Sigmoid colon (tissue), 7 donors: ENCODE results near the gene PYGM. TPM values are rescaled to one million over a fixed set of nuclear protein-coding genes. Genes with fewer than 3 reads are reported as not detected.

Source experiments
- DNase-seq: peaks from one replicate; pipeline ENCODE4 v3.0.0-alpha.2; 2019
- H3K27ac ChIP-seq, 4 donors: fragments of 200-600 bp; sonication (generic); one replicate each; pipeline ENCODE4 v1.5.1; 2016 to 2019; ENCODE audit warnings: mild to moderate bottlenecking in 1 of 4
- H3K27me3 ChIP-seq, 3 donors: fragments of 200-600 bp; sonication (generic); one replicate each; pipeline ENCODE4 v1.5.1; 2019; ENCODE audit warnings: mild to moderate bottlenecking in 1 of 3
- H3K36me3 ChIP-seq, 4 donors: fragments of 200-600 bp; sonication (generic); one replicate each; pipeline ENCODE4 v1.5.1; 2016 to 2019
- H3K4me1 ChIP-seq, 4 donors: fragments of 200-600 bp; sonication (generic); one replicate each; pipeline ENCODE4 v1.5.1; 2017 to 2019
- H3K4me3 ChIP-seq, 4 donors: fragments of 200-600 bp; sonication (generic); one replicate each; pipeline ENCODE4 v1.5.1; 2017 to 2019; ENCODE audit warnings: mild to moderate bottlenecking in 2 of 4, moderate library complexity in 1 of 4
- H3K9me3 ChIP-seq, 4 donors: fragments of 200-600 bp in 3 of 4; sonication (generic) in 3 of 4; one replicate each; pipeline versions ENCODE4 v1.5.1 to v1.6.1; 2013 to 2019
- EP300 ChIP-seq, 4 donors: sonication (generic); formaldehyde crosslinking; IDR thresholded peaks; one replicate each; pipeline ENCODE4 v1.6.1; 2017; ENCODE audit warnings: antibody characterized with exemption in 4 of 4
- POLR2A ChIP-seq, 2 donors: fragments of 450-650 bp; IDR thresholded peaks; one replicate each; pipeline ENCODE4 v1.6.1; 2016; ENCODE audit warnings: antibody characterized with exemption in 2 of 2, mild to moderate bottlenecking in 2 of 2, moderate library complexity in 2 of 2
- POLR2AphosphoS5 ChIP-seq, 4 donors: sonication (generic); formaldehyde crosslinking; IDR thresholded peaks; one replicate each; pipeline ENCODE4 v1.6.1; 2017; ENCODE audit warnings: antibody characterized with exemption in 4 of 4
- WGBS, 2 donors: extraction: QIAGEN DNeasy Blood & Tissue Kit; methylation state at CpG; one replicate each; pipeline ENCODE4 v1.1.7; 2013; 5-methylcytosine and 5-hydroxymethylcytosine counted together
- intact Hi-C: fragments of 100-400 bp; cut with DNase I; formaldehyde crosslinking; loops from one replicate; pipeline ENCODE4 v1.15.1; 2023
- polyA plus RNA-seq, 3 donors: library from polyadenylated mRNA; stranded (reverse); fragments of 200-250 nt; gene quantifications; one replicate each; pipeline ENCODE4 v1.2.3, GENCODE V29; 2013
- total RNA-seq, 4 donors: library from RNA; depleted of rRNA; stranded (reverse); fragments of >200 nt; gene quantifications; one replicate each; pipeline ENCODE4 v1.1.0, GENCODE V29; 2016
- TF ChIP-seq, protein P1 (sequence below), 4 experiments: fragments of 450-650 bp in 3 of 4; fragments of 200-600 bp in 1 of 4; IDR thresholded peaks; one replicate each; pipeline ENCODE4 v1.5.1; 2016 to 2019; ENCODE audit warnings: antibody characterized with exemption in 4 of 4, mild to moderate bottlenecking in 3 of 4, moderate library complexity in 2 of 4
- donor health status: healthy with polysubstance abuse.
- donor health status: Bipolar disorder and iron deficiency.
- donor health status: healthy.

PYGM gene
- total and polyA plus RNA-seq, 7 donors, result 0.23 to 42.1 (median 10.5) TPM

DNA sequence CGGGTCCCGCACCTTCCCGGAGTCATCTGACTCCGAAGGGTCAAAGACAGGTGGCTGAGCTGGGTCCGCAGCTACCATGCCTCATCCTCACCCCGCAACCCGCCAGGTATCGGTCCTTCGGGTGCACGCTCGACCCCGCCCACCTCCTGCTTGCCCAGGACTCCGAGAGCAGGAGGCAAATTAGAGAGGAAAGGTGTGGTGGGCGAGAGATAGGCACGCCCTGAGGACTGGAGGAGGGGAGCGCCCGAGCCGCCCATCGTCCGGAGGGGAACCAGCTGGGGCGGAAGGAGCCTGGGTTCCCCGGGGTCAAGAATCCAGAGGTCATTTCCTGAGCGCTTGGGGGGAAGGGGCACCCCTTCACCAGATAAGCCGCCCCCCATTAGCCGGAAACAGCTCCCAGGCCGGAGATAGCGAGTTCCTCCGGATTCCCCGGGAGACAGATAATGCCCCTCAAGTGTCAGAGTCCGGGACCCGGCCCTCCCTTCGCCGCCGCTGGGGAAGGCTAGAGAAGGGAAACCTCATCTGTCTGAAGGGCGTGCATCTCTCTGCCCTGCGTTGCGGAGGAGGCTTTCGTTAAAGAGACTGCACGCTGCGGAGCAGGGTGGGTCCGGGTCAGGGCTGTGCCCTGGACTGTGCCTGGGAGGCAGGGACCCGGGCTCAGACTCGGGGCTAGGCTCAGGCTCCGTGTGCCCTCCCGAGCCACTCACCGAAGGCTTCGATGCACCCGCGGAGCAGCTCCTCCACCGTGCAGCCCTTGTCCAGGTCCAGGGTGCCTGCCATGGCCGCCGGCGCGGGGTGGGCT is 17.5 kb downstream of the PYGM start:
- TF ChIP-seq POLR2AphosphoS5 (IDR thresholded peaks at IDR 0.05), result no peak
- TF ChIP-seq POLR2A (IDR thresholded peaks at IDR 0.05), result no peak
- no peak for TF ChIP-seq EP300 (IDR thresholded peaks at IDR 0.05)
- TF ChIP-seq, protein P1, sequence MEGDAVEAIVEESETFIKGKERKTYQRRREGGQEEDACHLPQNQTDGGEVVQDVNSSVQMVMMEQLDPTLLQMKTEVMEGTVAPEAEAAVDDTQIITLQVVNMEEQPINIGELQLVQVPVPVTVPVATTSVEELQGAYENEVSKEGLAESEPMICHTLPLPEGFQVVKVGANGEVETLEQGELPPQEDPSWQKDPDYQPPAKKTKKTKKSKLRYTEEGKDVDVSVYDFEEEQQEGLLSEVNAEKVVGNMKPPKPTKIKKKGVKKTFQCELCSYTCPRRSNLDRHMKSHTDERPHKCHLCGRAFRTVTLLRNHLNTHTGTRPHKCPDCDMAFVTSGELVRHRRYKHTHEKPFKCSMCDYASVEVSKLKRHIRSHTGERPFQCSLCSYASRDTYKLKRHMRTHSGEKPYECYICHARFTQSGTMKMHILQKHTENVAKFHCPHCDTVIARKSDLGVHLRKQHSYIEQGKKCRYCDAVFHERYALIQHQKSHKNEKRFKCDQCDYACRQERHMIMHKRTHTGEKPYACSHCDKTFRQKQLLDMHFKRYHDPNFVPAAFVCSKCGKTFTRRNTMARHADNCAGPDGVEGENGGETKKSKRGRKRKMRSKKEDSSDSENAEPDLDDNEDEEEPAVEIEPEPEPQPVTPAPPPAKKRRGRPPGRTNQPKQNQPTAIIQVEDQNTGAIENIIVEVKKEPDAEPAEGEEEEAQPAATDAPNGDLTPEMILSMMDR (IDR thresholded peaks at IDR 0.05), result no peak
- intact Hi-C loops, result loop anchor here (1.0 kb wide), 1 partner anchor 22 kb away; no protein-coding TSS in a partner anchor
- peak overlapping the region; percentile 95 to 98 (median 96) for H3K27ac ChIP-seq
- no peak for DNase-seq
- peaks cover 0 to 8% (median 0%) of the 10 kb centered on the region in 4 donors for H3K36me3 ChIP-seq
- no peaks in the 10 kb centered on the region for H3K9me3 ChIP-seq
- peak overlapping the region; percentile 37 to 86 (median 68) for H3K4me3 ChIP-seq
- H3K4me1 ChIP-seq, result peaks cover 0 to 50% (median 45%) of the 10 kb centered on the region in 4 donors
- 2 to 13% methylated on average over 54 of the region's 54 CpGs for WGBS, 2 donors
- H3K27me3 ChIP-seq, result no peaks in the 10 kb centered on the region

DNA sequence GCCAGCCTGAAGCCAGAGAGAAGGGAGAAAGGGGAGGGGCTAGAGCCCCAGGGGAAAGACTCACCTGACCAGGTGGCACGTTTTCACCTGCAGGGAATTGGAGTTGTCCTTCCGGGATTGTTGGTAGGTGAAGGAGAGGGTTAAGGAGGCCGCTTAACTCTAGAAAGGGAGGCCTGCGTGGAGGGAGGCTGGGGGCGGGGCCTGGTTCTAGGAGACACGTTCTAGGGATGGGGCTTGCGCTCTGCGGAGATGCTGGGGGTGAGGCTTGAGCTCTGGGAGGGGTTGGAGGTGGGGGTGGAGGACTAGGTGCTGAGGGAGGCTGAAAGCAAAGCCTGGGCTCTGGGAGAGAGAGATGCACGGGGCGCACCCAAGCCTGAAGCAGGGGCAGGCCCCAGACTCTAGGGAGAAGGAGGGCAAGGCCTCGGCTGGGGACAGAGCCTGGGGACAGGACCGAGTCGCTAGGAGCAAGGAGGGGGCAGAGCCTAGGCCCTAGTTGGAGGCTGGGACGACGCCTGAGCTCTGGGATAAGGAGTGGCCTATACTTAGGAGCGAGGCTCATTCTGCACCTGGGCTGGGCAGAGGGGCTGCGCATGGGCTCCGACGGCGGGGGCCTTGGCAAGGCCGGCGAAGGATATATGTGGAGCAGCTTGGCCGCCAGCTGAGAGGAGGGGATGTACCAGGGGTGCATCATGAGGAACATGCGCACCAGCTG is 18.2 kb downstream of the PYGM start:
- intact Hi-C loops, result loop anchor here (1.0 kb wide), 1 partner anchor 23 kb away; no protein-coding TSS in a partner anchor
- Histone ChIP-seq H3K27ac (peak overlapping the region; percentile 95 to 98 (median 96)), H3K36me3 (peaks cover 0 to 15% (median 3%) of the 10 kb centered on the region in 4 donors), H3K9me3 (no peaks in the 10 kb centered on the region), H3K27me3 (no peaks in the 10 kb centered on the region), H3K4me1 (peaks cover 0 to 50% (median 45%) of the 10 kb centered on the region in 4 donors), H3K4me3 (peak overlapping the region in 3 of 4 donors; percentile 63 to 86 (median 72))
- TF ChIP-seq EP300 (IDR thresholded peaks at IDR 0.05), result no peak
- no peak for TF ChIP-seq POLR2AphosphoS5 (IDR thresholded peaks at IDR 0.05)
- TF ChIP-seq POLR2A (IDR thresholded peaks at IDR 0.05), result no peak
- TF ChIP-seq, protein P1 (IDR thresholded peaks at IDR 0.05), result no peak
- 26 to 60% methylated on average over 24 of the region's 24 CpGs for WGBS, 2 donors
- DNase-seq, result no peak

DNA sequence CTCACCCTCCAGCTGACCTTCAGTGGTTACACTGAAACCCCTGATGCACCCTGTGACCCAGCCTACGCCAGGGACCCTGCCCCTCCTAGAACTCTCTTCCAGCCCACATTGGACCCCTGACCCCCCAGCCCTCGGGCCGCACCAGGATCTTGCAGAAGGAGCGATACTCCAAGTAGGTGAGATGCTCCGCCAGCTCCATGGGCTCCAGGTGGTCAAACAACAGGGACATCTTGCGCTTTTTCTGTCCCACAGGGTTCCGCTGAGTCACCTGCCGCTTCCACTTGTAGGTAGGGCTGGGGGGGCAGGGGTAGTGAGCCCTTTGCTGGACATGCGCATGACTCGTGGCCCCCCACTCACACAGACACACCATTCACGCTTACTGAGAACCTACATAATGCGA is 19.9 kb downstream of the PYGM start:
- Histone ChIP-seq H3K4me3 (no peak overlapping the region), H3K36me3 (peaks cover 0 to 31% (median 10%) of the 10 kb centered on the region in 4 donors), H3K27ac (no peak overlapping the region), H3K9me3 (no peaks in the 10 kb centered on the region), H3K4me1 (peaks cover 0 to 36% (median 32%) of the 10 kb centered on the region in 4 donors), H3K27me3 (no peaks in the 10 kb centered on the region)
- TF ChIP-seq, protein P1 (IDR thresholded peaks at IDR 0.05), result no peak
- TF ChIP-seq POLR2AphosphoS5 (IDR thresholded peaks at IDR 0.05) (no peak), POLR2A (IDR thresholded peaks at IDR 0.05) (no peak), EP300 (IDR thresholded peaks at IDR 0.05) (no peak)
- 84 to 92% methylated on average over 12 of the region's 12 CpGs for WGBS, 2 donors
- intact Hi-C loops, result no loop called here
- no peak for DNase-seq

DNA sequence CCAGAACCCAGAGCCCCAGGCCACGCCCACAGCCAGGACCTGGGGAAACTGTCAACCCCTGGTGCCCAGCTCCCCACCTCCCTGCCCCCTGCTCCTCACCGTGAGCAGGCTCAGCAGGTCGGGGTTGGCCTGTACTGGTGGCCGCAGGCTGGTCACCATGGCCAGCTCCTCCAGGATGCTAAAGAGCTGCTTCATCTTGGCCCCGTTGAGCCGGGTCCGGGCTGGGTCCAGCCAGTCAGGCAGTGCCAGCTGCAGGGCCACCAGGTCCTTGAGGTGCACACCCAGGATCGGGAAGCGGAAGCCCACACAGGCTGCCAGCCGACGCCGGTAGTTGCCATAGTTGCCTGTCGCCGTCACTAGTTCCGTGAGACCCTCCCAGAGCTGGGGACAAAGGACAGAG is 23.1 kb downstream of the PYGM start:
- Histone ChIP-seq H3K27ac (no peak overlapping the region), H3K4me3 (no peak overlapping the region)

More for the DNA sequence above, 23.1 kb downstream of the PYGM start:
- Histone ChIP-seq H3K27me3 (no peaks in the 10 kb centered on the region), H3K36me3 (peaks cover 0 to 61% (median 13%) of the 10 kb centered on the region in 4 donors), H3K9me3 (no peaks in the 10 kb centered on the region), H3K4me1 (peaks cover 0 to 8% (median 2%) of the 10 kb centered on the region in 4 donors)
- TF ChIP-seq EP300 (IDR thresholded peaks at IDR 0.05) (no peak), POLR2AphosphoS5 (IDR thresholded peaks at IDR 0.05) (no peak), POLR2A (IDR thresholded peaks at IDR 0.05) (no peak)
- TF ChIP-seq, protein P1 (IDR thresholded peaks at IDR 0.05), result no peak
- 89 to 94% methylated on average over 15 of the region's 15 CpGs for WGBS, 2 donors
- DNase-seq, result no peak
- intact Hi-C loops, result no loop called here
